Nucleus accumbens (tissue), 56 donors: ENCODE measurements around the gene FAM222B.
"Not testable (repeated sequence)": the region's sequence is repeated elsewhere in the genome, so short reads cannot be mapped to it uniquely, and the experiment has no call there.

ENCODE experiments used
- DNase-seq, 56 donors: peaks; one replicate each; lab custom pipeline; 2025; lab: John Stamatoyannopoulos, UW

The FAM222B gene

DNA sequence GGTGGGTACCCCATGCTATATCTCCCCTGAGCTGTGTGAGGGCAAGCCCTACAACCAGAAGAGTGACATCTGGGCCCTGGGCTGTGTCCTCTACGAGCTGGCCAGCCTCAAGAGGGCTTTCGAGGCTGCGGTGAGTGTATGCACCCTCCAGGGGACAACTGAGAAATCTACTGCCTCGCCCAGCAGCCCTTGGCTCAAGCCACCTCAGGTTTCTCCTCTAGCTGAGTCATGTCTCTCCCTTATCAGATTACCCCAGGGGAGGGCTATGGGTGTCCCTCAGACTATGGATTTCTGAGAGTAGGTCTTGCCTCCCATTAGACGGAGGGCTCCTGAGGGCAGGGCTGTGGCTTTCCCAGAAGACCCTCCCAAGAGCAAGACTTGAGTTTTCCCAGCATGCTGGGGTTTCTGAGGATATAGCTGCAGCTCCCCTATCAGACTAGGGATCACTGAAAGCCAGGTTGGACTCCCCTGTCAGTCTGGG is 107.3 kb downstream of the FAM222B start:
- DNase-seq = no peak

DNA sequence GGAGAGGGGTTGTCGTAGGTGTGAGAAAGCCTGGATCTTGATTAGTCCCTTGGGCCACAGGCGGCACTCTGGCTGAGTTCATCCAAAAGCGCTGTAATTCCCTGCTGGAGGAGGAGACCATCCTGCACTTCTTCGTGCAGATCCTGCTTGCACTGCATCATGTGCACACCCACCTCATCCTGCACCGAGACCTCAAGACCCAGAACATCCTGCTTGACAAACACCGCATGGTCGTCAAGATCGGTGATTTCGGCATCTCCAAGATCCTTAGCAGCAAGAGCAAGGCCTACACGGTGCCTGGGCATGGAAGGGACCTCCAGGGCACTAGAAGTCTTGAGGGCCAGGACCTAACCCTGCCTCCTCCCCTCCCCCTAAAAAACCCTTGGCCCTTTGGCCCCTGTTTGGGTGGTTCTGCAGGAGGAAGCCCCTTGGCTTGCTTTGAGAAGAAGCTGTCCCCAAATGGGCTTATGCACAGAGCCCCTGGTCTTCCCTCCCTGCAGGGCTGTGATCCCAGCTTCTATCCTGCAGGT is 107.8 kb downstream of the FAM222B start:
- no peak for DNase-seq

DNA sequence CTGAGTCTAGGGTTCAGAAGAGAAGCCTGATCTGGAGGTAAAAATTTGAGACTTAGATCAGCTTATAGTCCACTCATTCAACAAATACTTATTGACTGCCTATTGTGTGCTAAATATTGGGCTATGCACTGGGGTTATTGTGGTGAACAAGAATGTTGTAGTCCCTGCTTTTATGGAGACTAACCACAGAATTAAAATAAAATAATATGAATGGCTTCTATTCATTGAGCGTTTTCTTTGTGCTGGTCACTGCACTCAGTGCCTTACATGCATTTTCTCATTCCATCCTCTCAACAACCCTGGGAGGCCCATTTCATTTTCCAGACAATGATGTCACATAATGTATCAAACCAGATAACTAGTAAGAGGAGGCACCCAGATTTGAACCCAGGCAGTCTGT is 109.2 kb downstream of the FAM222B start:
- DNase-seq = no peak

DNA sequence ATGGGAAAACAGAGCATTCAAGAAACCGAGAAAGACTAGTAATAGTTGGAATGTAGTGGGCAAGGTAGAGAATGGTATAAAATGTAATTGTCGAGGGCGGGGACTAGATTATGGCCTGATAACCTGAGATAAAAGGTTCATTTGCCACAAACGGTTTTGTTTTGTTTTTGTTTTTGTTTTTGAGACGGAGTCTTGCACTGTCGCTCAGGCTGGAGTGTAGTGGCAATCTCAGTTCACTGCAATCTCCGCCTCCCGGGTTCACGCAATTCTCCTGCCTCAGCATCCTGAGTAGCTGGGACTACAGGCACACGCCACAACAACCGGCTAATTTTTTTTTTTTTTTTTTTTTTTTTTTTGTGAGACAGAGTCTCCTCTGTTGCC is 112.7 kb downstream of the FAM222B start:
- no peak for DNase-seq

DNA sequence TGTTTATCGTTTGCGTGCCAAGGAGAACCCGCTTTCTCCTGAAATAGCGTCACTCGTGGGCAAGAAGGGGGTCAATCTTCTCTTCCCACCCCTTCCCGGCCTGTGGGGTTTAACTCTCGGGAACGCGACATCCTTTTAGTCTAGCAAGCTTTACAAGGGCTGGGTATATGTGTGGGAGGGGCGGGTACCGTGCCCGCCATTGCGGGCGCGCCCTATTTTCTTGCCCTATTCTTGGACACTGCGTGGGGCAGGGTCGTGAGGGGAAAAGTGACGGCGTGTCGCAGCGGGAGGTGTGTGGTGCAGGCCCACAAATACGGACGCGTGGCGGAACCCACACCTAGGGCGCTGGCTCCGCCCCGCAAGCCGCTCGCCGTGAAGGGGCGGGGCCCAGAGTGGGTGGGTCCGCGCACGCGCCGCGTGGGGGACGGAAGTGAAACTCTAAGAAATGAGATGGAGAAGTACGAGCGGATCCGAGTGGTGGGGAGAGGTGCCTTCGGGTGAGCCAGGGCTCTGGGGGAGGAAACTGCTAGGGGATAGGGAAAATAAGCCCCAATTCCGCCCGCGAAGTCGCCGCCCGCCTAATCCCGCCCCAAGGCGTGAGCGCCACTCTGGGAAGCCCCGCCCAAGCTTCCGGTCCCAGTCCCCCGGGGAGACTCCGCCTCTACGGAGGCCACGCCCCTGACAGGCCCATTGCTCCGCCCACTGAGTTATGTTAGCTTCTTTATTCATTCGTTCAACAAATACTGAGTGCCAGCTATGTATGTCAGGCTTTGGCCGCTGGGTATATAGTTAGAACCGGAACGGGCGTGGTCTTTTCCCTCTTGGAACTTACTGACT is 114.0 kb downstream of the FAM222B start, which contains the start of gene NEK8:
TSS of gene NEK8 (plus strand) at position 425 of the 837 bp plus-strand sequence. CDS start at position 451, 26 bp downstream.
- DNase-seq = peak in 55 of 56 donors; percentile 58 to 97 (median 90)

DNA sequence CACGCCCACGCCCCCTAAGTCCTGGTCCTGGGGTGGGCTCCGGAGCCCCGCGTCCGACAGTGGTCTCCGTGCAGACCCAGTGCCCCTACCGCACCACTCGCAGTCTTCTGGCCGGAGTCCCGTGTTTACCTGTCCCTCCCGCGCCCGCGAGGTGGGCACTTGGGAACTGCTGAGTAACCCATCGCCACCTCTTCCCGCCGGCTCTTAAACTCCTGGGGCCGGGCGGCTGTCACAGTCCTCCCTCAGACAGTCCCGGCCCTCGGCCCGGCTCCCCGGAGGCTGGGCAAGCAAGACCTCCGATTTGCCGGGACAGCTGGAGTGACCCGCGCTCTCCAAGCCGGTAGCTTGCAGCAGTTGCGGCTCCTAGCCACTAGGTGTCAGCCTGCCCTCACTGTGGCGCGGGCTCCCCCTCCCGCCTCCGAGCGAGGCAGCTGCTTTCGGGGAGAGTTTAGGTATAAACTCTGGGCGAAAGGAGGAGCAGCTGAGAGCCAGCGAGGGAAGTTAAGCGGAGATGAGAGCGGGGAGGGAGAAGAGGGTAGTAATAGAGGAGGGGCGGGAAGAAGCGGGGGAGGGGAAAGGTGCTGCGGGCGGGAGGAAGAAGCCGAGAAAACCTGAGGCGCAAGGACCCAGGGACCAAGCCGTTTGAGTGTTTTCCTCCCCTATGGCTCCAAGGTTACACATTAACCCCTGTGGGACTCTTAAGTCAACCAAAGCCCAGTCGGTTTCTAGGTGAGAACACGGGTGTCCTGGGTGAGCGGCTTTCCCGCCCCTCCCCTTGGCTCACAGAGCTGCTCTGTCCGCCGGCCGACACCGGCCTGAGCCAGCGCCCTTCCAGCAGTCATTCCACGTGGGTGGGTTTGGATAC is 115.7 kb downstream of the FAM222B start:
- DNase-seq = peak; percentile 40 to 94 (median 84)

DNA sequence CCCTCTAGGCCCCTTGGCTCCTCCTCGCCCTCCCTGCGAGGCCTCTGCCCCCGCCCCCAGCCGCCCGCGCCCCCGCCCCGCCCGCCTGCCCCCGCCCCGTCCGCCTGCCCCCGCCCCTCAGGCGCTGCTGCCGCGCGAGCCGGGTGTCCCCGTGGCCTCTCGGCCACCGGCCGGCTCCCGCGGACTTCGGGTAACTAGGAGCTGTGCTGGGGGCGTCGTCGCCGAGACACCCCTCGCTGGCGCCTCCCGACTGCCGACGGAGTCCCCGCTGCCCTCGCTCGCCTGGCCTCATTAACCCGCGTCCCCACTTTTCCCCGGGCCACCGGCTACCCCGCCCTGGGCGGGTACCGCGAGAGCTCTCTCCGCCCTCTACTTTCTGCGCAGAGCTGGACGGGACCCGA is 116.4 kb downstream of the FAM222B start, which contains the start of gene TLCD1:
TSS of gene TLCD1 (minus strand) at position 8 of the 401 bp plus-strand sequence. CDS start 136 bp downstream, outside the sequence.
- DNase-seq = peak in 46 of 56 donors; percentile 28 to 84 (median 65)

DNA sequence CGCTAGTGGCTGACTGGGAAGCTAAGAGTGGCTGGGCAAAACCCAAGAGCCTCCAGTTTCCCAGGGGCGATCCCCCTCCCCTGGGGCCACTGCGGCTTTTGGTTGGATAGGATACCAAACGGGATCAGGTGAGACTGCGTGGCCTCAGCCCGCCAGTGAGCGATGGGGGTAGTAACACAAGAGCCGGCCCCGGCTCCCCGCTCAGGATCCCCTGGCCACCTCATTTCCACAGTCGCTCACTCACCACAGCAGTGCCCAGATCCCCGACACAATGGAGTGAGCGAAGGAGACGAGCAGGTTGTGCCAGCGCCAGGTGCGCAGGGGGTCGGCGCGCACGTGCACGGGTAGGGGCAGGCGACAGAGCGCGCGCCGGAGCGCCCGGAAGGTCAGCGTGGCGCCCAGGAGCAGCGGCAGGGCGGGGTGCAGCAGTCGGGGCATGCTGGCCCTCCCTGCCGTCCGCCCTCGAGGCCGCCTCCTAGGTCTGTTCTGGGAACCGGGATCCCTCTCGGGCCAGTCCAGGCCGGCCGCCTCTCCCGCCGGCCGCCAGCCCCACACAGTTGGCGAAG is 116.8 kb downstream of the FAM222B start:
- DNase-seq = peak in 7 of 56 donors; percentile 22 to 56 (median 39)

DNA sequence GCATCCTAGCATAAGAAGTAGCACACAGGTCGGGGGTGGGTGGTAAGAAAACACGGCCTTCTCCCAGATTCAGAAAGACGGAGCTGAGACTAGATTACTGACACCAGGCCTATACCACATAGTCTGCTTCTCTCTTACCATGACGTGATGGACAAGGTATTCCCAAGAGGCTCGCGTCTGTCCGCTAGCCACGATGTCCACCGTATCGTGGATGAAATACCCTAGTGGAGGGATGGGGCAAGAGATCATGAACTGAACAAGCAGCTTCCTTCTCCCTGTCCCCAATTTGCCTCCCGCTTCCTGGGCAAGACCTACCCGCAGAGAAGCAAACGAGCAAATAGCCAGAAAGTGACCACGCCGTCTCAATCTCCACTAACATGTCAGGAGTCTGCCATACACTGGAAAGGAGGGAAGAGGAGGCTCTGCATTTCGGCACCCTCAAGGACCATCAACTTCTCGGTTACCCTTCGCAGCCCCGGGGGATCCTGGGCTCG is 117.4 kb downstream of the FAM222B start:
- peak in 1 of 56 donors; percentile 5 for DNase-seq

DNA sequence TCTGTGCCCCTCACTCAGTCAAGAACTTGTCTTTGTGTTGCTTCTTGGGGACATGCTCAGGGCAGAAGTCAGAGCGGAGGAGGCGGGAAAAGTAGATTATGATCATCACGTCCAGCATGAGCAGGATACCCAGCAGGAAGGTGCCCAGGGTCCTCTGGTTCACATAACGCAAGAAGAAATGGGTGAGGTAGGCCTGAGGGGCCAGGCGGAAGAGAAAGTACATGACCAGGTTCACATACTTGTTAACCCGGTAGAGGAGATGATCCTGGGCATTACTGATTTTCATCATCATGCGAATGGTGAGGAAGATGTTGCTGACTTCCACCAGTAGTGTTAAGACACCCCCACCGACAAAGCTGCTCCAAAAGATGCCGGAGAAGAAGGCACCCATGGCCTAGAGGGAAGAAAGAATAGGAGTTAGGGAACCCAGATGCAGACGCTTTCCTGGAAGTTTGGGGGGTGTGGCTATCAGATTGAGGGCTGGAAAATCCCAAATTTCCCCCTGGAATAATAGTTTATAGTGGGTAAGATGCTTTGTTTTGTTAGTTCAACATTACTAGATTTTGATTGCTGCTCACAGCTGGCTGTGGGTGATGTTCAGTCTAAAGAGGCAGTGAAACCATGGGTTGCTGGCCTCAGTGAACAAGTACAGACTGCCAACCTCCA is 118.0 kb downstream of the FAM222B start:
- no peak for DNase-seq

DNA sequence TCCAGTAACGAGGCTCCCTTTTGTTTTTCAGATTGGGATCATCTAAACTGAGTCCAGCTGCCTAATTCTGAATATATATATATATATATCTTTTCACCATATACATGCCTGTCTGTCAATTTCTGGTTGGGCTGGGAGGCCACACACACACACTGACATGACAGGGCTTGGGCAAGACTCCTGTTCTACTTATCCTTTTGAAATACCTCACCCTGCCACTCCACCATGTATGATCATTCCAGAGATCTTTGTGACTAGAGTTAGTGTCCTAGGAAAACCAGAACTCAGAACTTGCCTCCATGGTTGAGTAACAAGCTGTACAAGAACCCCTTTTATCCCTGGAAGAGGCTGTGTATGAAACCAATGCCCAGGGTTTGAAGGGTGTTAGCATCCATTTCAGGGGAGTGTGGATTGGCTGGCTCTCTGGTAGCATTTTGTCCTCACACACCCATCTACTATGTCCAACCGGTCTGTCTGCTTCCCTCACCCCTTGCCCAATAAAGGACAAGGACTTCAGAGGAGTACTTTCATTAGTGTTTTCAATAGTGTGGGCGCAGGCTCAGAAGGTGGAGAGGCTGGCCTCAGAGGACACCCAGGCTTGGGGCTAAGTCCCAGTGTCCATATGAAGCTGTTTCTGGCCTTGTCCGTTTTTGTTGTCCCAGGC is 118.6 kb downstream of the FAM222B start:
- not testable (repeated sequence) for DNase-seq

DNA sequence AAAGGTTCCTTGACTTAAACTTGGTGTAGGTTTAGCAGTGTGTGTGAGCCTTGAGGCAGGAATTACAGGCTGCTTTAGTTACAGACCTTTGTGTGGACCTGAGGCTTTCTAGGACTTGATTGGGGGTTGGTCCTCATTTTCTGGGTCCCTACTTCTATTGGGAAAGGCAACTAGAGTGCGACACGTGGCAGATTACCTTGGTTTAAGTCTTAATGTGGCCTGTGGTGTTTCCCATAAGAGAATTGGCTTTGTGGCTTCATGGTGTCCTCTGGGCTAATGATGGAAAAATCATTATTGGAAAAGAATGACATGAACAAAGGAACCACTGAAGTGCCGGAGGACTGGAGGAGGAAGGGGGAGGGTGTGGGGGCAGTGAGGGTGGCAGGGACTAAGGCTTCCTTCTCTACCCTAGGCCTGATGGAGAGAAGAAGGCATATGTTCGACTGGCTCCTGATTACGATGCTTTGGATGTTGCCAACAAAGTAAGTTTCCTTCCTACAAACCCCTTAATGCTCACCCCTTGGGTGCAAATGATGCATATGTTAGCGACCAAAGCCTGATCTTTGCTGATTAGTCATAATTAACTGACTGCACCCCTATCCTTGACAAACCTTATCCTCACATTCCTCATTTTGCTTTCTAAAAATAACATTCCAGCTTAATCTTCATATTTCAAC is 119.3 kb downstream of the FAM222B start:
- no peak for DNase-seq

DNA sequence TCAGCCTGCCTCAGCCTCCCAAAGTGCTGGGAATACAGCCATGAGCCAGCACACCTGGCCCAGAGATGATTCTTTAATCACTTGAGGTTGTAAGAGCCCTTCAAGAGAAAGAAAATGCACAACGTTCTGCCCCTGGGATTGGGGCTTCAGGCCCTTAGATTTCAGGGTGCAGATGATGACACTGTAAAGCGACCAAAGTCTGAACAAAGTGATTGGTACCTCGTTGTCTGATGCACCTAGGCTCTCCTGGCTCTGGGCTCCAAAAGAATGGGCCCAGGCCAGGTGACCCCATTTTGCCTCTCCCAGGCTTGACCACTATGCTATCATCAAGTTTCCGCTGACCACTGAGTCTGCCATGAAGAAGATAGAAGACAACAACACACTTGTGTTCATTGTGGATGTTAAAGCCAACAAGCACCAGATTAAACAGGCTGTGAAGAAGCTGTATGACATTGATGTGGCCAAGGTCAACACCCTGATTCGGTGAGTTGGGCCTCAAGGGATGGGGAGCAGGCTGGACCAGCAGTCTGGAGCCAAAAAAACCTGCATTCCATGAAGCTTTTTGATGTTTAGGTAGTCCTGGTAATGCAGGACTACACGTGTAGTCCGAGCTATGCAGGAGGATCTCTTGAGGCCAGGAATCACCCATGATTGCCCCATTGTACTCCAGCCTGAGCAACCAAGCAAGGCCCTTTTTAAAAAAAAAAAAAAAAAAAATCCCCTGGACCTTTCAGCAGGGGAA is 120.0 kb downstream of the FAM222B start:
- no peak for DNase-seq

DNA sequence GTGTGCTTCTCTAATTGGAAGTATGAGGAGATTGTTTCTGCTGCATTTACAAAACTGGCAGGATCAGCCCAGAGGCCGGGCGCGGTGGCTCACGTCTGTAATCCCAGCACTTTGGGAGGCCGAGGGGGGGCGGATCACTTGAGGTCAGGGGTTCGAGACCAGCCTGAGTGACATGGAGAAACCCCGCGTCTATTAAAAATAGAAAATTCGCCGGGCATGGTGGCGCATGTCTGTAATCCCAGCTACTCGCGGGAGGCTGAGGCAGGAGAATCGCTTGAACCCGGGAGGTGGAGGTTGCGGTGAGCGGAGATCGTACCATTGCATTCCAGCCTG is 121.6 kb downstream of the FAM222B start:
- DNase-seq = not testable (repeated sequence)

DNA sequence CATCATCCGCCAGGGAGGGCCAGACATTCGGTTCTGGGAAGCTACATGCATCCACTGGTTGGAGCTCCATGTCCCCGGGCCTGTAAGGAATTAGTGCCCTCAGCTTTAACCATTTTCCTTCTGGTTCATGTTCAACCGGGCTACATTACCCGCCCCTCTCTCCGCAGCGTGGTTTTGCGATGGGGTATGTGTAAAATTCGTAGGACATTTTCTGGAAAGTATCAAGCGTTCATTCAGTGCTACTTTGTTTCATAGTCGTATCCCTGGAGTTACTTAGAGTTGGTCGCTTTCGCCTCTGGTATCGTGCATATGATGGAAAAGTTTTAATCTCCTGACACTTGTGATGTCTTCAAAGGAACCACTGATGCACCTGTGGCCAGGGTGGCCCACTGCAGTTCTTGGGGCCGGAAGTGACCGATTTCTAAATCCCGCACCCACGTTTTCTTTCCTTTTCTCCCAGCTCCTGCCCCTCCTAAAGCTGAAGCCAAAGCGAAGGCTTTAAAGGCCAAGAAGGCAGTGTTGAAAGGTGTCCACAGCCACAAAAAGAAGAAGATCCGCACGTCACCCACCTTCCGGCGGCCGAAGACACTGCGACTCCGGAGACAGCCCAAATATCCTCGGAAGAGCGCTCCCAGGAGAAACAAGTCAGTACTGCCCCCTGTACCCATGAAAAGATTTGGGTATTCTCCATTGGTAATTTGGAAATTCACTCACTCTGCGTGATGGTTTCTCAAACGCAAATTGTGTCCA is 122.2 kb downstream of the FAM222B start:
- DNase-seq = no peak

DNA sequence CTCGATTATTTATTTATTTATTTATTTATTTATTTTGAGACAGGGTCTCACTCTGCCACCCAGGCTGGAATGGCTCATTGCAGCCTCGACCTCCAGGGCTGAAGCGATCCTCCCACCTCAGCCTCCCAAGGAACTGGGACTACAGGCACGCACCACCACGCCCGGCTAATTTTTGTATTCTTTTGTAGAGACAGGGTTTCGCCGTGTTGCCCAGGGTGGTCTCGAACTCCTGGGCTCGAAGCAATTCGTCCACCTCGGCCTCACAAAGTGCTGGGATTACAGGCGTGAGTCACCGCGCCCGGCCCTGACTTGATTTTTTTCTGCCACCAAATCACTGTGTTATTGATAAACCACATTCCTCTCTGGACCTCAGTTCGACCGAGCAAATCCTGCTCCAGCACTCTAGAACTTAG is 123.6 kb downstream of the FAM222B start:
- no peak for DNase-seq

DNA sequence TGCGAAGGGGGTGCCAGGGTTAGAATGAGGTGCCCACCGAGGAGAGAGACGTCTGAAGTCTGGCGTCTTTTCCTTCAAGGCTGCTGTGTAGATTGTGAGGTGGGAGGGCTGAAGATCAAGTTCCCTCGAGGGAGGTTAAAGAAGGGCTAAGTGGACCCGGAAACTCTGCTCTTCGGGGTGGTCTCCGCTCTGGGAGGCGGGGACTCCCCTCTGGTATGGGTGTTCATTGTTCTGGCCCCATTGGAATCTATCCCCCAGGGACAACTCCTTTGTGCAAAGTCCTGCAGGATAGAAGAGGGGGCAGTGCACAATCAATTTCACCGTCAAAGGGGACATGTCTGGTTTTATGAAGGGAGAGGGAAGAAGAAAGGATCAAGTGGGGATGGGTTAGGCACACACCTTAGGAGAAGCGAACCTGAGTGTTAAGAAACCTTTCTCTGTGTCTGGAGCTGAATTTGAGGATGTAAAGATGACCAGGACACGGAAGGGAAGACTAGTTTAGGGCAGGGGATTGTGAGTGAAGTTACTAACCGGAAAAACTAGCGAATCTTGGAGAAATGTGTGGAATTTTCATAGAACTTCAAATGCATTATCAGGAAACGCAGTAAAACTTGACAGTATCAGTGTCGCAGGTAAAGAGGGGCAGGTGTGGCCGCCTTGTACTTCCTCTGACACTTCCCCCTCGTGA is 124.1 kb downstream of the FAM222B start:
- no peak for DNase-seq
